AG04449 (cell line): ENCODE results near the gene SINHCAF.

Source experiments
- CTCF ChIA-PET: fragments of 350-600 bp; formaldehyde crosslinking; extraction: SDS; loops from one replicate; lab custom pipeline; 2021; ENCODE audit warnings: antibody characterized with exemption; lab: Yijun Ruan, JAX
- POLR2A ChIA-PET: fragments of 400-600, 350-600 bp; formaldehyde crosslinking; extraction: SDS; loops from one replicate; lab custom pipeline; 2020; ENCODE audit warnings: antibody characterized with exemption, inconsistent platforms; lab: Yijun Ruan, JAX
- DNase-seq: peaks from one replicate; pipeline ENCODE4 v3.0.0-alpha.2; 2010; ENCODE audit warnings: low read depth, low spot score
- H3K4me3 ChIP-seq: 2 replicates; pipeline ENCODE4 v1.5.1; 2011; ENCODE audit warnings: low read depth, mild to moderate bottlenecking, control low read depth, low read length
- TF ChIP-seq, protein P1 (sequence below): IDR thresholded peaks from one replicate; pipeline ENCODE4 v1.5.1; 2011; ENCODE audit warnings: mild to moderate bottlenecking, moderate library complexity, low read length, control low read depth, inconsistent platforms; ENCODE audit not compliant: insufficient read depth; ENCODE audit errors: missing control alignments

SINHCAF gene

DNA sequence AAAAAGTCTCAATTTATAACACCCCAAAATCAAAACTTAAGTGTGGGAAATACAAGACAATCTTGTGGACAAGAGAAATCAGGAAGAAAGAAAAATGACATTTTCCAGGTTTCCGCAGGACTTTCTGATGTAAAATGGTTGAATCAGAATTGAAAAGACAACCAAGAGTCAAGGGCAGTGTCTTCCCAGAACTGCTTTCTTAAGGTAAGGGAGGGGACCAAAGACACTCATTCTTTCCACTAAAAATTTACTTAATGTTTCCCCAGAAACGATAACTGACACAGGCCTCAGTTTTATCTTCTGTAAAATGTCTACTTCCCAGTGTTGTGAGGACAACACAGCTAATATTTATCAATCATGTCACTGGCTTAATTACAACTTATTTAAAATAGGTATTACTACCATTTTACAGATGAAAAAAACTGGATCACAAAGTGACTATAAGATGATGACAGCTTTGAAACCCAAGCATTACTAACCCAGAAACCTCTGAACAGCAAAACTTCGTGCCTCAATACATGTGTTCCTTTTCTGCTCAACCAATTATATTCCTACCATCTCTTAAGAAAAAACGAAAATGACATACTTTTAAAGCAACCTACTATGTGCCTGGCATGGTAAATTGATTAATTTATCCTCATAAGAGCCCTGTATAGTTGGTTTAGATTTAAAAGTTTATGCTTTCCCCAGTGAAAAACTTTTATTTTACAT, 4.6 kb downstream of the SINHCAF start:
- CTCF ChIA-PET = interaction anchor here (0.7 to 2.4 kb wide), 3 partner anchors 10 to 49 kb away, joined by 3 to 9 read pairs (median 3); no protein-coding TSS in a partner anchor
- POLR2A ChIA-PET = no interaction called here
- TF ChIP-seq, protein P1, sequence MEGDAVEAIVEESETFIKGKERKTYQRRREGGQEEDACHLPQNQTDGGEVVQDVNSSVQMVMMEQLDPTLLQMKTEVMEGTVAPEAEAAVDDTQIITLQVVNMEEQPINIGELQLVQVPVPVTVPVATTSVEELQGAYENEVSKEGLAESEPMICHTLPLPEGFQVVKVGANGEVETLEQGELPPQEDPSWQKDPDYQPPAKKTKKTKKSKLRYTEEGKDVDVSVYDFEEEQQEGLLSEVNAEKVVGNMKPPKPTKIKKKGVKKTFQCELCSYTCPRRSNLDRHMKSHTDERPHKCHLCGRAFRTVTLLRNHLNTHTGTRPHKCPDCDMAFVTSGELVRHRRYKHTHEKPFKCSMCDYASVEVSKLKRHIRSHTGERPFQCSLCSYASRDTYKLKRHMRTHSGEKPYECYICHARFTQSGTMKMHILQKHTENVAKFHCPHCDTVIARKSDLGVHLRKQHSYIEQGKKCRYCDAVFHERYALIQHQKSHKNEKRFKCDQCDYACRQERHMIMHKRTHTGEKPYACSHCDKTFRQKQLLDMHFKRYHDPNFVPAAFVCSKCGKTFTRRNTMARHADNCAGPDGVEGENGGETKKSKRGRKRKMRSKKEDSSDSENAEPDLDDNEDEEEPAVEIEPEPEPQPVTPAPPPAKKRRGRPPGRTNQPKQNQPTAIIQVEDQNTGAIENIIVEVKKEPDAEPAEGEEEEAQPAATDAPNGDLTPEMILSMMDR = no peak
- H3K4me3 ChIP-seq = no peak overlapping the region
- DNase-seq = no peak

DNA sequence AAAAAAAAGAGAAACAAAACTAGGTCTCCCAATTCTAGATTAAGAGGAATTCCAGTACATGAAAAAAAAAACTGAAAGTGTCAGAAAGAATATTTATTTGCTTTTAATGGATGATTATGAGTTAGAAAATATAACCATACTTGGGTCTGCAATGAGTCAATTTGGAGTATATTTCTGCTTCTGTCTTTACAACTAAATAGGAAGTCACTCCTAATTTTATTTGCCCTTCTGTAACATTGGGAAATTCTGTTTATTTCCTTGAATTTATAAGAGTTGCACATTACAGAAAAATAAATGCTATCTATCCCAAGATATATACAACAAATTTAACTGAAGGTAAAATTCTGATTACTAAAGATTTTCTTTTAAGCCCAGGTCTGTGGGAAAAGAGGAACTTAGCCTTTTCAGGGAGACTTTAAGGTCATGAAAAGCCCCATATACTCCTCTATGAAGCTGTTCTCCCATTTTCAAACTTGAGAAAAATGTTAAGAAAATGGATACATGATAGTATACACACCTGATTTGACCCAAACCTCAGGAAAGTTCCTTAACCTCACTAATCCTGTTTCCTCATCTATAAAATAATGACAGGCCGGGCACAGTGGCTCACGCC, 7.2 kb downstream of the SINHCAF start:
- CTCF ChIA-PET = interaction anchor here (1.8 kb wide), 1 partner anchor 47 kb away, joined by 5 read pairs; no protein-coding TSS in a partner anchor
- TF ChIP-seq, protein P1 = no peak
- no peak overlapping the region for H3K4me3 ChIP-seq
- POLR2A ChIA-PET = no interaction called here
- DNase-seq = no peak

DNA sequence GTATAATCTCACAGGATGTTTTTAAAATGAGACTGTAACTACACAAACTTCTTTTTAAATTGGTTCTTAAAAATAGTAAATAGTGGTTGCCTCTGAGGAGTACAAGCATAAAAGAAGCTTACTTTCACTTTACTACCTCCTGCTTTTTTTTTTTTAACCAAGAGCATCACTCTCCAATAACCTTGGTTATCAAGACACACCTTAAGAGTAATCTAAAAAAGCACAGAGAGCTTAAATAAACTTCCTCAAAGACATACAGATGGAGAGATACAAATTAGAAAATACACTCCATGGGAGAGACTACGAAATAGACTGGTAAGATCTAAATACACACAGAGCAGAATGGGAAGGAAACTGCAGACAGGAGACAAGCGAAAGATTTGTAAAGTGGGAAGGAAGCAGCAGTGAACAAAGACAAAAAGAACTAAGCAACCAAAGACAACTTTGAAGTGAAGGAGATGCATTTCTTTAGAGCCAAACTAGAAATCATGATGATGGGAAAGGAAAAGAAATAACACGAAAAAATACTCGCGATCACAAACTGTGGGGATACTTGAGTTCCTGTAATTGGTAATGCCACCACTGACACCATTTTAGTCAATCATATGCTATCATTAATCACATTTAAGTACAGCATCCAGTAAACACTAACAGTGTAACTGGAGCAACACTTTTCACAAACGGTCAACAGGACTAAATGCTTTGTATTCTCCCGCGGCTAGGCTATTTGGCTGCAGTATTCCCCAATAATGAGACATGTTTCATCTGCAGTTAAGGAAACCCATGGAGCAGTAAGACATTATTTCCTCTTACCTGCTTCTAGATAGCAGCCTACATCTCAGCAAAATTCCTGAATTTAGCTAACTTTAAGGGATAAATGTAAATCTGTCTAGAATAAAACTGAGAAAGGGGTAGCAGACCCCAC, 8.2 kb downstream of the SINHCAF start:
- CTCF ChIA-PET = interaction anchor here (1.8 to 2.8 kb wide), 2 partner anchors 46 kb away, joined by 5 to 14 read pairs; no protein-coding TSS in a partner anchor
- no peak for DNase-seq
- H3K4me3 ChIP-seq = no peak overlapping the region
- TF ChIP-seq, protein P1 = no peak
- POLR2A ChIA-PET = no interaction called here

DNA sequence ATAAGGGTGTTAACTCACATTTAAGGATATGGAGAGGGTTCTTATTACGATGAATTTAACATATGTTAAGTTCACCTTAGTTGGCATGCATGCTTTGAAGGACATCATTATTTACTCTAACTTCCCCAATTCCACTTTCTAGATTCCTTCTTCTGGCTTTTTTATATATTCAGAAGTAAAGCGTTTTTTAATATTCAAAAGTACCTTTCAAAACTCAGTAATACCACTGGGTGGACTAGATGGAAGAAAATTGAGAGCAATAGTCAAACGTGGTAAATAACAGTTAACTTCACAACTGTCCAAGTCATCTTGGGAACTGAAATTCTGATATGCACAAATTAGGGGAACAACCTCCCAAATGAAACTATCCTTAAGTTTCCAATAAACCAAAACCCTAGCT, 9.1 kb downstream of the SINHCAF start:
- POLR2A ChIA-PET = interaction anchor here (0.6 kb wide), 1 partner anchor 1117 kb away, joined by 3 read pairs; no protein-coding TSS in a partner anchor
- TF ChIP-seq, protein P1 = no peak
- H3K4me3 ChIP-seq = no peak overlapping the region
- CTCF ChIA-PET = interaction anchor here (2.8 kb wide), 1 partner anchor 45 kb away, joined by 14 read pairs; no protein-coding TSS in a partner anchor
- DNase-seq = no peak

DNA sequence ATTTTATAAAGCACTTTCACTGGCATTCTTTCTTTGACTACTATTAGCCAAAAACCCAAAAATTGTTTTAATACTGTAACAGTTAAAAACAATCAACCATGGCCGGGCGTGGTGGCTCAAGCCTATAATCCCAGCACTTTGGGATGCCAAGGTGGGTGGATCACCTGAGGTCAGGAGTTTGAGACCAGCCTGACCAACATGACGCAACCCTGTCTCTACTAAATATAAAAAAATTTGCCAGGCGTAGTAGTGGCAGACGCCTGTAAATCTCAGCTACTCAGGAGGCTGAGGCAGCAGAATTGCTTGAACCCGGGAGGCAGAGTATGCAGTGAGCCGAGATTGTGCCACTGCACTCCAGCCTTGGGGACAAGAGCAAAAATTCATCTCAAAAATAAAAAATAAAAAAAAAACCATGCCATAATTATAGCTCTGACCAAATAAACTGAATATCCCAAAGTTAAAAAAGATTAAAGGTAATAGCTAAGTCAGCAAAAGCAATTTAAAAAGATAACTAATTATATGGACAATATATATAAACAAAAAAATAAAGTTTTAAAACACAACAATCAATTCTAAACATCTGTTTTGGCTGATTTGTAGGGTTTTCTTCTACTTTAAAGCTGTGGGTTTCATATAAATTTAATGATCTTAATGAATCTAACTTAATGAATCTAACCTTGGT, 10.0 kb downstream of the SINHCAF start:
- ChIA-PET CTCF (interaction anchor here (2.8 kb wide), 1 partner anchor 44 kb away, joined by 14 read pairs; no protein-coding TSS in a partner anchor), POLR2A (no interaction called here)
- TF ChIP-seq, protein P1 = no peak
- H3K4me3 ChIP-seq = no peak overlapping the region
- DNase-seq = no peak
